Esophagus muscularis mucosa (tissue), 4 donors: ENCODE results near the gene F11. TPM values are rescaled to one million over a fixed set of nuclear protein-coding genes. Genes with fewer than 3 reads are reported as not detected.
"Not testable (repeated sequence)": the region's sequence is repeated elsewhere in the genome, so short reads cannot be mapped to it uniquely, and the experiment has no call there.

Source experiments
- DNase-seq: peaks from one replicate; pipeline ENCODE4 v3.0.0-alpha.2; 2017; ENCODE audit errors: extremely low spot score
- H3K27ac ChIP-seq, 4 donors: fragments of 200-600 bp; sonication (generic); replicated peaks in 1 of 4; 1 replicate in 3 of 4; 2 replicates in 1 of 4; pipeline ENCODE4 v1.5.1; 2016 to 2019; ENCODE audit warnings: mild to moderate bottlenecking in 1 of 4
- H3K27me3 ChIP-seq, 4 donors: fragments of 200-600 bp; sonication (generic); one replicate each; pipeline versions ENCODE4 v1.5.1 to v1.6.0; 2016 to 2019
- H3K36me3 ChIP-seq, 4 donors: fragments of 200-600 bp; sonication (generic); one replicate each; pipeline ENCODE4 v1.5.1; 2016 to 2019
- H3K4me1 ChIP-seq, 4 donors: fragments of 200-600 bp; sonication (generic); one replicate each; pipeline ENCODE4 v1.5.1; 2016 to 2019
- H3K4me3 ChIP-seq, 4 donors: fragments of 200-600 bp; sonication (generic); 1 replicate in 2 of 4; 2 replicates in 2 of 4; pipeline ENCODE4 v1.5.1; 2016 to 2019; ENCODE audit warnings: mild to moderate bottlenecking in 4 of 4, moderate library complexity in 1 of 4
- H3K9me3 ChIP-seq, 4 donors: fragments of 200-600 bp; sonication (generic); 1 replicate in 3 of 4; 2 replicates in 1 of 4; pipeline ENCODE4 v1.5.1; 2016 to 2019
- CTCF ChIP-seq, 3 experiments: fragments of 200-600 bp in 2 of 3; fragments of 450-650 bp in 1 of 3; sonication (generic) in 2 of 3; IDR thresholded peaks; one replicate each; pipeline ENCODE4 v1.5.1; 2017 to 2019; ENCODE audit warnings: antibody characterized with exemption in 3 of 3, mild to moderate bottlenecking in 2 of 3, moderate library complexity in 1 of 3
- EP300 ChIP-seq: sonication (generic); formaldehyde crosslinking; IDR thresholded peaks from one replicate; pipeline ENCODE4 v1.6.1; 2017; ENCODE audit warnings: antibody characterized with exemption
- POLR2A ChIP-seq: fragments of 450-650 bp; IDR thresholded peaks from one replicate; pipeline ENCODE4 v1.6.1; 2017; ENCODE audit warnings: antibody characterized with exemption, moderate library complexity, mild to moderate bottlenecking, low read depth
- POLR2AphosphoS5 ChIP-seq, 2 donors: sonication (generic); formaldehyde crosslinking; IDR thresholded peaks; one replicate each; pipeline ENCODE4 v1.6.1; 2017; ENCODE audit warnings: antibody characterized with exemption in 2 of 2
- WGBS: methylation state at CpG from one replicate; pipeline ENCODE4 v1.1.5; 2018; 5-methylcytosine and 5-hydroxymethylcytosine counted together
- intact Hi-C: fragments of 100-400 bp; cut with DNase I; formaldehyde crosslinking; loops from one replicate; pipeline ENCODE4 v1.15.1; 2023
- total RNA-seq, 4 donors: library from RNA; depleted of rRNA; stranded (reverse); fragments of >200 nt; gene quantifications; one replicate each; pipeline versions ENCODE4 v1.1.0 to v1.2.1, GENCODE V29; 2016

The F11 gene
- total RNA-seq, 4 donors from 2014 or later: not detected

- WGBS: 32% methylated on average over 13 of the region's 13 CpGs
- TF ChIP-seq CTCF (IDR thresholded peaks at IDR 0.05) (no peak), EP300 (no peak), POLR2AphosphoS5 (IDR thresholded peaks at IDR 0.05) (no peak), POLR2A (no peak)
Measured at GRCh38 chr4:186304866-186305505, 39.0 kb downstream of the F11 start.

GRCh38 chr4:186307497-186307896, 41.5 kb downstream of the F11 start:
- DNase-seq: no peak
- intact Hi-C loops: no loop called here
- H3K4me3 ChIP-seq: no peak overlapping the region
- H3K4me1 ChIP-seq: peaks cover 0 to 10% (median 9%) of the 10 kb centered on the region in 4 donors
- no peak for TF ChIP-seq CTCF (IDR thresholded peaks at IDR 0.05)
- TF ChIP-seq EP300: no peak
- TF ChIP-seq POLR2A: no peak
- TF ChIP-seq POLR2AphosphoS5 (IDR thresholded peaks at IDR 0.05): no peak
- H3K9me3 ChIP-seq: no peaks in the 10 kb centered on the region
- H3K36me3 ChIP-seq: no peaks in the 10 kb centered on the region
- H3K27me3 ChIP-seq: peaks cover 0 to 5% (median 0%) of the 10 kb centered on the region in 4 donors
- WGBS: 33% methylated on average over 4 of the region's 4 CpGs
- no peak overlapping the region for H3K27ac ChIP-seq

More at GRCh38 chr4:186304866-186305505, 39.0 kb downstream of the F11 start:
- Histone ChIP-seq H3K36me3 (no peaks in the 10 kb centered on the region), H3K4me3 (no peak overlapping the region), H3K9me3 (no peaks in the 10 kb centered on the region), H3K27ac (no peak overlapping the region), H3K4me1 (peaks cover 0 to 10% (median 9%) of the 10 kb centered on the region in 4 donors), H3K27me3 (peaks cover 0 to 4% (median 0%) of the 10 kb centered on the region in 4 donors)
- intact Hi-C loops: no loop called here
- no peak for DNase-seq

GRCh38 chr4:186307916-186308315, 41.9 kb downstream of the F11 start:
- WGBS: 54% methylated on average over 3 of the region's 3 CpGs
- no peak for DNase-seq
- Histone ChIP-seq H3K27me3 (peaks cover 0 to 9% (median 0%) of the 10 kb centered on the region in 4 donors), H3K27ac (no peak overlapping the region), H3K9me3 (no peaks in the 10 kb centered on the region), H3K36me3 (no peaks in the 10 kb centered on the region), H3K4me3 (no peak overlapping the region), H3K4me1 (peaks cover 0 to 10% (median 9%) of the 10 kb centered on the region in 4 donors)
- TF ChIP-seq POLR2A (no peak), CTCF (IDR thresholded peaks at IDR 0.05) (no peak), POLR2AphosphoS5 (IDR thresholded peaks at IDR 0.05) (no peak), EP300 (no peak)
- intact Hi-C loops: no loop called here

GRCh38 chr4:186318481-186318880, 52.5 kb downstream of the F11 start:
- H3K9me3 ChIP-seq: no peaks in the 10 kb centered on the region
- intact Hi-C loops: no loop called here
- H3K4me3 ChIP-seq: no peak overlapping the region
- H3K27ac ChIP-seq: no peak overlapping the region
- TF ChIP-seq EP300 (no peak), POLR2AphosphoS5 (IDR thresholded peaks at IDR 0.05) (no peak)
- DNase-seq: no peak
- WGBS: 79% methylated on average over 6 of the region's 6 CpGs
- H3K36me3 ChIP-seq: no peaks in the 10 kb centered on the region
- H3K27me3 ChIP-seq: peaks cover 0 to 6% (median 0%) of the 10 kb centered on the region in 4 donors
- no peaks in the 10 kb centered on the region for H3K4me1 ChIP-seq

- H3K27me3 ChIP-seq, H3K36me3 ChIP-seq, intact Hi-C loops, H3K4me1 ChIP-seq, H3K27ac ChIP-seq, H3K9me3 ChIP-seq, DNase-seq, H3K4me3 ChIP-seq: not testable (repeated sequence)
- 80% methylated on average over 6 of the region's 33 CpGs for whole genome bisulfite sequencing
Measured at GRCh38 chr4:186324660-186325059, 58.7 kb downstream of the F11 start.

- intact Hi-C loops: no loop called here
- no peak overlapping the region for H3K4me3 ChIP-seq
- WGBS: 15% methylated on average over 3 of the region's 3 CpGs
- no peaks in the 10 kb centered on the region for H3K36me3 ChIP-seq
- no peak for TF ChIP-seq EP300
- TF ChIP-seq POLR2A: no peak
- TF ChIP-seq POLR2AphosphoS5 (IDR thresholded peaks at IDR 0.05): no peak
- TF ChIP-seq CTCF (IDR thresholded peaks at IDR 0.05): no peak
- H3K27ac ChIP-seq: no peak overlapping the region
- H3K9me3 ChIP-seq: peaks cover 0 to 5% (median under 1%) of the 10 kb centered on the region in 4 donors
- DNase-seq: no peak
- no peaks in the 10 kb centered on the region for H3K4me1 ChIP-seq
- H3K27me3 ChIP-seq: no peaks in the 10 kb centered on the region
Measured at GRCh38 chr4:186326391-186326790, 60.4 kb downstream of the F11 start.
